Purkinje cell (primary cell): ENCODE measurements around the gene JMJD7. TPM values are rescaled to one million over a fixed set of nuclear protein-coding genes. Genes with fewer than 3 reads are reported as not detected.

Experiments used
- polyA plus RNA-seq: library from polyadenylated mRNA; unstranded; fragments of >200 nt; fragmentation: Nextera tagmentation; gene quantifications from 2 replicates; pipeline ENCODE4 v1.2.1, GENCODE V29; 2014

JMJD7 gene
- polyA plus RNA-seq, result 6.6 and 12.8 TPM in 2 replicates

DNA sequence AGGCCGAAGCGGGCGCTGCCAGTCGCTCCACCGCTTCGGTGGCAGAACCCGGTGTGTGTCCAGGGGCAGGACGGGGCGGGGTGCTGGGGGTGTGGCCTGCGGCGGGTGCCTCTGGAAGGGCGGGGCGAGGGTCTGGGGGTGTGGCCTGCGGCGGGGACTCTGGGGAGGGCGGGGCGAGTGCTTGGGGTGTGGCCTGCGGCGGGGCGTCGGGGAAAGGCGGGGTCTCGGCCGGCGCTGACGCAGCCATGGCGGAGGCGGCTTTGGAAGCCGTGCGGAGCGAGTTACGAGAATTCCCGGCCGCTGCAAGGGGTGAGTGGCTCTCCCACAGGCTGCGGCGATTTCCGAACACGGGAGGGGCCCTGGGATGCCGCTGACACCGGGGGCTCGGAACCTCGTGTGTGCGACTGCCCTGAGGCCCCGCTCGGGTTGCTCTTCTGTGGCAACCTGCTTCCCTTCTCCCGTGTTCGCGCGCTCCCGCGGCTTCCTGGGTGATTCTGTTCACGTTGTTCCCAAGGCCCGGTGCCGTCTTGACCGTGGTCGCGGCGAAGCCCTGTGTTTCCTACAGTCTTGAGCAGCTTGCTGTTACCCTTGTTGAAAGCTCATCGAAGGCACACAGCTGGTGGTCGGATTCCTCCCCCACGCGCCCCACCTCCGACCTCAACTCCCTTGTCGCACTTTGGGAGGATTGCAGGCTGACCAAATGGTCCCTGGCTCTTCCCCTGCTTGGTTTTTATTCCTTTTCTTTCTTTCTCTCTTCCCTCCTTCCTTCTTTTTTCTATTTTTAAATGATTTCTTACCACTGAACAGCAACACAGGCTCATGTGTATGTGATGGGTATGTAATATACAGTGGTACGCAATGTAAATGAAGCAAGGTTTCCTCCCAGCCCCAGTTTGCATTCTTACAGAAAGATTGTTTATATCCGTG is at the start of gene JMJD7:
Gene JMJD7, plus strand, starts transcription at position 213 of the 927 bp plus-strand sequence. Its CDS starts 33 bp downstream, at position 246.

DNA sequence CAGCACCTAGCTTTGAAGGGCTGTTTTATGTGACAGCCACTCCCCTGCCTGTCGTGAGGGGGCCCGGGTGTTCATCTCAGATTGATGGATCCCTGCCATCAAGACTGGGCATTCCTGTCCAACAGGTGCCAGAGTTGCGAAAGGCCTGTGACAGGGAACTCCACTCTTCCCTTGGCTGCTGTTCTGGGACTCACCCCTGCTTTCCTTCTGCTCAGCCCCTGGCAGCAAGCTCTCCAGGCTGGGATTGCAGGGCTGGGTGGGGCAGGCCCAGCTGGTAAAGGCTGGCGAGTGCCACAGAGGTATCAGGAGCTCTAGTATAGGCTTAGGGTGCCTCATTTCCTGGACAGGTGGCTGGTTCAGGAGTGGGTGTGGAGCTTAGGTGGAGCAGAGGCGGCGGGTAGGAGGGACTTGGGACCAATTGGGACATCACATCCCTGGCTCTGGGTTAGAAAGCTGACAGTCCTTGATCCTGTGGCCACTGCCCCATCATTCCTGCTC is 10.6 kb downstream of the JMJD7 start, which contains the start of gene PLA2G4B:
Gene PLA2G4B, plus strand, starts transcription at position 448 of the 498 bp plus-strand sequence. CDS start 67 bp downstream, outside the sequence.

Other genes starting within 250 kb of the JMJD7 start
- gene MGA, start 167.7 kb upstream of the JMJD7 start, polyA plus RNA-seq, result 6.9 and 8.6 TPM in 2 replicates
- gene MAPKBP1, start 53.6 kb upstream of the JMJD7 start, polyA plus RNA-seq, result 0.05 and 0.29 TPM in 2 replicates
- 2.1 TPM in 1 of 2 replicates, not detected in the other for gene PLA2G4B, start 10.8 kb downstream of the JMJD7 start, polyA plus RNA-seq
- 0.79 and 1.4 TPM in 2 replicates for gene SPTBN5, start 66.0 kb downstream of the JMJD7 start, polyA plus RNA-seq
- gene EHD4, start 144.5 kb downstream of the JMJD7 start, polyA plus RNA-seq, result 5.6 and 7.1 TPM in 2 replicates
- 0.07 and 0.13 TPM in 2 replicates for gene PLA2G4E, start 192.9 kb downstream of the JMJD7 start, polyA plus RNA-seq